H1 (cell line): ENCODE results near the gene SLC66A2.

Experiments
- ASH2L ChIP-seq: fragments of 200-600, 300-600 bp; sonication (generic); IDR thresholded peaks from one replicate; pipeline ENCODE4 v1.7.1; 2017; ENCODE audit warnings: low read length
- CTCF ChIP-seq, 3 experiments: IDR thresholded peaks; 1 replicate in 2 of 3; 2 replicates in 1 of 3; pipeline versions ENCODE4 v1.5.1 to v1.6.1; 2011; ENCODE audit warnings: low read length in 3 of 3, mild to moderate bottlenecking in 3 of 3, inconsistent platforms in 2 of 3, low read depth in 1 of 3, moderate library complexity in 1 of 3; ENCODE audit not compliant: insufficient read depth in 1 of 3; ENCODE audit errors: control extremely low read depth in 1 of 3
- GABPA ChIP-seq: IDR thresholded peaks from 2 replicates; pipeline ENCODE4 v1.6.1; 2011; ENCODE audit warnings: mild to moderate bottlenecking, low read length, moderate library complexity, borderline replicate concordance; ENCODE audit not compliant: insufficient read depth
- SIX5 ChIP-seq: IDR thresholded peaks from 2 replicates; pipeline ENCODE4 v1.6.1; 2011; ENCODE audit warnings: mild to moderate bottlenecking, low read depth, low read length

DNA sequence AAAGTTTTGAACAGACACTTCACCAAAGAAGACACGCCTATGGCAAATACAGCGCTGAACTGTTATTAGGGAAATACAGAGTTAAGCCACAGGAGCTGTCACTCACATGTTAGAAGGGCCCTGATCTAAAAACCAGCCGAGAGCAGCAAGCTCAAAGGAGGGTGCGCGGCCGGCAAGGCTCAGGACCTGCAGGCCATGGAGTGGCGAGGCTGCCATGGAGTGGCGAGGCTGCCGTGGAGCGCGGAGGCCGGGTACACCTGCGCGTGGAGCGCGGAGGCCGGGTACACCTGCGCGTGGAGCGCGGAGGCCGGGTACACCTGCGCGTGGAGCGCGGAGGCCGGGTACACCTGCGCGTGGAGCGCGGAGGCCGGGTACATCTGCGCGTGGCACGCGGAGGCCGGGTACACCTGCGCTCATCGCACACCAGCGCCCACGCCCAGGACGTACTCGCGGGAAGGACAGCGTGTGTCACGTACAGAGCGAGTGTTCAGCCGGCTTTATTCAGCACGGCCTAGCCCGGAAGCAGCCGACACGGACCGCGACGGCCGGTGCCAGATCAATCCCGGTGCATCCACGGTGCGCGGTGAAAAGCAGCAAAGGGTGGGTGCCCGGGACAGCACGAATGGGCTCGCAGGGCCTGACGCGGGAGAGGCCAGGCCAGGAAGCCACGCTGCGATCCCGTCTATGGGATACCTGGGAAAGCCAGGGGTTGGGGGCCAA is 68.8 kb downstream of the SLC66A2 start:
- TF ChIP-seq CTCF (IDR thresholded peaks at IDR 0.05; ENCODE audit: control extremely low read depth in 1 of 3, insufficient read depth in 1 of 3, low read depth in 1 of 3, low read length in 3 of 3): no peak
- TF ChIP-seq ASH2L: no peak
- no peak for TF ChIP-seq GABPA
- TF ChIP-seq SIX5: no peak
